GM08714 (cell line): Measurements from ENCODE around the gene ADCY9.
"Not testable (repeated sequence)": the region's sequence is repeated elsewhere in the genome, so short reads cannot be mapped to it uniquely, and the experiment has no call there.

Experiments
- H3K4me3 ChIP-seq: fragments of 200-500 bp; sonication (Bioruptor generic); 2 replicates; pipeline ENCODE4 v1.5.1; 2014; ENCODE audit warnings: mild to moderate bottlenecking, low read length, inconsistent platforms
- ZNF274 ChIP-seq: IDR thresholded peaks from 2 replicates; pipeline ENCODE4 v1.6.1; 2012; ENCODE audit warnings: mild to moderate bottlenecking, low read depth, low read length

Gene ADCY9

GRCh38 chr16:3977376-3977775 is 138.9 kb downstream of the ADCY9 start:
- TF ChIP-seq ZNF274, result no peak
- H3K4me3 ChIP-seq, result no peak overlapping the region

- H3K4me3 ChIP-seq, result no peak overlapping the region
- TF ChIP-seq ZNF274, result no peak
Observed at GRCh38 chr16:3974751-3975150, 141.5 kb downstream of the ADCY9 start.

GRCh38 chr16:3971706-3972105 is 144.5 kb downstream of the ADCY9 start:
- no peak for TF ChIP-seq ZNF274
- H3K4me3 ChIP-seq, result no peak overlapping the region

- no peak for TF ChIP-seq ZNF274
- no peak overlapping the region for H3K4me3 ChIP-seq
Observed at GRCh38 chr16:3971261-3971660, 145.0 kb downstream of the ADCY9 start.

- TF ChIP-seq ZNF274, result no peak
- no peak overlapping the region for H3K4me3 ChIP-seq
Observed at GRCh38 chr16:3968551-3968950, 147.7 kb downstream of the ADCY9 start.

- H3K4me3 ChIP-seq, result no peak overlapping the region
Observed at GRCh38 chr16:3966681-3967080, 149.6 kb downstream of the ADCY9 start.

GRCh38 chr16:3965781-3966582 is 150.3 kb downstream of the ADCY9 start:
- H3K4me3 ChIP-seq, result no peak overlapping the region
- no peak for TF ChIP-seq ZNF274

More at GRCh38 chr16:3966681-3967080, 149.6 kb downstream of the ADCY9 start:
- TF ChIP-seq ZNF274, result no peak

GRCh38 chr16:3965306-3965705 is 150.9 kb downstream of the ADCY9 start:
- H3K4me3 ChIP-seq, result no peak overlapping the region
- no peak for TF ChIP-seq ZNF274

GRCh38 chr16:3964686-3965290 is 151.5 kb downstream of the ADCY9 start:
- TF ChIP-seq ZNF274, result no peak
- no peak overlapping the region for H3K4me3 ChIP-seq

GRCh38 chr16:3963886-3964685 is 152.2 kb downstream of the ADCY9 start:
- H3K4me3 ChIP-seq, result no peak overlapping the region
- no peak for TF ChIP-seq ZNF274

- no peak overlapping the region for H3K4me3 ChIP-seq
- TF ChIP-seq ZNF274, result no peak
Observed at GRCh38 chr16:3963203-3963602, 153.0 kb downstream of the ADCY9 start.

- TF ChIP-seq ZNF274, result no peak
Observed at GRCh38 chr16:3961449-3961849, 154.8 kb downstream of the ADCY9 start.

GRCh38 chr16:3959926-3960590 is 156.2 kb downstream of the ADCY9 start:
- H3K4me3 ChIP-seq, result not testable (repeated sequence)

More at GRCh38 chr16:3961449-3961849, 154.8 kb downstream of the ADCY9 start:
- H3K4me3 ChIP-seq, result no peak overlapping the region

GRCh38 chr16:3959148-3959547 is 157.1 kb downstream of the ADCY9 start:
- TF ChIP-seq ZNF274, result no peak
- no peak overlapping the region for H3K4me3 ChIP-seq
